NCI-H2029 (cell line): Measurements from ENCODE around the gene TFAP2C.
A peak's percentile ranks its signal among the peaks of the same experiment; 100 is the strongest.

ENCODE experiments used
- DNase-seq: peaks from one replicate; lab custom pipeline; 2025; lab: John Stamatoyannopoulos, UW

The TFAP2C gene

DNA sequence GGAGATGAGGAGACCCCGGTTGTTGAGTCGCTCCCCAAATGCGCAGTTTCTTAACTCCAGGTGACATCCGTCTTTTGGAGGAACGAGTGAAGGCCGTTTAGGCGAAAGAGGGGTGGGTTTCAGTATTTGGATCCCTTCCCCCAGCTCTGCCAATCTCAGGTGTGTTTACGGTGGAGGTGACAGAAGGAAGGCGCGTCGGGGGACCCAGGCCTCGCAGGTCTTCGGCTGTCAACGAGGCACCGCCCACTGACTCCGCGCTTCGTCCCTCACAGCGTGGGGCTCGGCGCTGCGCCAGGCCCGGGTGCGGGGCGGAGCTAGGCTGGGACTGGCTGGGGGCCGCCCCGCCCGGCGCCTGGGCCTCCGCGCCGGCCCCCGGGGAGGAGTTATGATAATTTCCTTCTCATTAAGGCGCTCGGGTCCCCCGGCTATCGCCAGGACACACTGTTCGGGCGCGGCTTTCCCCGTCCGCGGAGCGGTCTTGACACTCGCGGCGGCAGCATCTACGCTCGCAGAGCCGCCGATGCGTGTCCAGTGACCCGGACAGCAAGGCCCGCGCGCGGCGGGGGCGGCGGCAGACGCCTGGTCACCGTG, at the start of gene TFAP2C:
Gene TFAP2C (plus strand): TSS at position 434 of the 591 bp plus-strand sequence. CDS start 239 bp downstream, outside the sequence.
- peak; percentile 27 for DNase-seq

DNA sequence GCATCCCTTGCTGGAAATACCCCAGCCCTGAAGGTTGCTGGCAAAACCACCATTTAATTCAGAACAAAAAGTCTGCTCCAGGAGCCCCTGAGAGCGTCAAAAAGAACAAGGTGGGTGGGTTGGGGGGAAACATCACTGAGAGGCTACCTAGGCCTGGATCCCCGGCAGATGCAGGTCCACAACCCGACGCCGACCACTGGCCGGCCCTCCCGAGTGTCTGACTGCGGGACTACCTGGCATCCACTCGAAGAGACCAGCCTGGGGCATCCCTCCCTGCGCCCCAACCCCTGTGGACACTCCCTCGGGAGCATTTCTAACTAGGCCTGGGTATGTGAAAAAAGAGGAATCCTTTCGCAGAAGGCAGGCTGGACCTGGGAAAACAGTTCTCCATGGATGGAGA, 48.9 kb upstream of the TFAP2C start:
- DNase-seq, result no peak

DNA sequence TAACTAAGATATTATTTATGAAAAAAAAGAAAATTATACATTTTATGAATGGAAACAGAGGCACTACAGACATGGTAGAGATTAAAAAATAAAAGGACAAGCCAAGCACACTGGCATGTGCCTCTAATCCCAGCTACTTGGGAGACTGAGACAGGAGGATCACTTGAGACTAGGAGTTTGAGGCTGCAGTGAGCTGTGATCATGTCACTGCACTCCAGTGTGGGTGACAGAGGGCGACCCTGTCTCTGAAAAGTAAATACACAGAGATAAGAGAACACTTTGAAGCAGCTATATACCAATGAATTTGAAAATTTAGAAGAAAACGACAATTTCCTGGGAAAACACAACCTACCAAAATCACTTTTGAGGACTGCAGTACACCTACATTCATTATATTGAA, 47.4 kb upstream of the TFAP2C start:
- DNase-seq, result no peak

DNA sequence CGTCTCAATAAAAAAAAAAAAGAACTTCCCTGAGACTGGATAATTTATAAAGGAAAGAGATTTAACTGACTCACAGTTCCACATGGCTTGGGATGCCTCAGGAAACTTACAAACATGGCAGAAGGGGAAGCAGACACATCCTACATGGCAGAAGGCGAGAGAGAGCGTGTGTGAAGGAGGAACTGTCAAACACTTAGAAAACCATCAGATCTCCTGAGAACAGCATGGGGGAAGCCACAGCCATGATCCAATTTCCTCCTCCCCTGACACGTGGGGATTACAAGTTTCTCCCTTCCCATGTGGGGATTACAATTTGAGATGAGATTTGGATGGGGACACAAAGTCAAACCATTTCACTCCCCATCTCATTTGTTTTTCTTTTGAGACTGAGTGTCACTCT, 46.6 kb upstream of the TFAP2C start:
- DNase-seq, result no peak

DNA sequence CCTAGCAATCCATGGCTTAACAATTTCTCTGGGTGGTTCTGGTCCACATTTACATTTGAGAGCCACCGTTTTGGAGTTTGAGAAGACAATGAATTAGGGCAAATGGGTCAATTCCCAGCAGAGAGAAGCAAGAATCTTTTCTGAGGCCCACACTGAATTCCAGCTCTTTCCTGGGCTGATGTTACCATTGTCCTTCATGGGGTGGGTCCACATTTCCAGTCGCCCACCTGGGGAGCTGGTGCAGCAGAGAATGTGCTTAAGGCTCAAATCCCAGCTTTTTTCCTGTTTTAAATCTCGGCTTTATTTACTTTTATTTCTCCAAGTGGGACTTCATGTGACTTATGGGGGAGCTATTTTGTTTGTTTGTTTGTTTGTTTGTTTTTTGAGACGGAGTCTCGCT, 44.2 kb upstream of the TFAP2C start:
- DNase-seq, result no peak

DNA sequence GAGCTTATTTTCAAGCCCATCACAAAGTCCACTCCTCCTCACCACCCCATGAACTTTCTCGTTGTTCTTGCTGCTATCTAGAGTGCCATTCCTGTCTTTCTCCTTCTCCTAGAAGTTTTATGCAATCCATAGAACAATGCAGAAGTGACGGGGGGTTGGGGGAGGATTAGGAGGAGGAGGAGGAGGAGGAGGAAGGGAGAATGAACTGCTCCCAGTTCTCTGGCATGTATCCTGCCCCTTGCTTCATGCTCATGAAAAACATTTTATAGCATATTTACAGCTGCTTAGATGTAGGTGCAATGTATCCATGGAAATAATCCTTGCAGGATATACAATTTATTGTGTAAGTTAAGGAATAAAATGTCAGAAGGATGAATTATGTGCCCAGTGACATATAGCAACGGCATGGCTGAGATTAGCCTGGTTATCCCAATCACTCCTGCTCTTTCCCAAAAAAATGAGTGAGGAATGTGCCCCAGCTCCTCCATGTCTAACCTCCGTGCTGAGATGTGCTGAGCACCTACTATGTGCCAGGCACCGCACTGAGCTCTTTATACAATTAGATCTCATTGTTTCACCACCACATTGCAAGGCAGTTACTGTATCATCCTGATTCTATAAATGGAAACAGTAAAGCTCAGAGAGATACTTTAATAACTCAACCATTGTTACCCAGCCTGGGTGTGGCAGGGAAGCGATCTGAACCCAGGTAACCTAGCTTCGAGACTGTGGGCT, 41.6 kb upstream of the TFAP2C start:
- no peak for DNase-seq

DNA sequence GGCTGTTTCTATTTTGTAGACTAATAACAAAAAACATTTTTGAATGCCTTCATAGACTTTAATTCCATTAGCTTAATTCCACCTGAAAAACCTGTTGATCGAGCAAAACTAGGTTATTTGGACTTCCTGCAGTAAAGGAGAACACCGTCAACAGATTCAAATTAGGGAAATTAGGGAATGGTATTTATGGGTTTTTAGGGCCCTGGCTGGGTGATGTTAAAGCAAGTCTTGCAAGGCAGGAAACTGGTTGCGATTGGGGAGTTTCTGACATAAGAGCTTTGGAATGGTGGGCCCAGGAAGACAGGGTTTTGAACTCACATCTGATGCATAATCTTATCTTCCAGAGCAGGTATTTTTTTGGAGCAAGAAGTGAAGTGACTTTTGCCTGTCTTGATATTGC, 40.1 kb upstream of the TFAP2C start:
- DNase-seq, result no peak

DNA sequence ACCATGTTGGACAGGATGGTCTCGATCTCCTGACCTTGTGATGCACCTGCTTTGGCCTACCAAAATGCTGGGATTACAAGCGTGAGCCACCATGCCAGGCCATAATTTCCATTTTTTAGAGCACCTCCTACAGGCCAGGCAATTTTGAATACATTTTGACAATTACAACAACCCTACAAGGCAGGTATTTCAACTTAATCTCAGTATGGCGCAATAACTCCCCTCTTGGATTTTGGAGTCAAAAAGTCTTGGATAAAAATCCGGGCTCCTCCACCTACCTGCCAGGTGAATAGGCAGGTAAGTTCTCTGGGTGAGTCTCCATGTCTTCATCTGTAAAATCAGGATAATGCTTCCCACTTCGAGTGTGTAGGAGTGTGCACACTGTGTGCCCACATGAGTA, 39.5 kb upstream of the TFAP2C start:
- no peak for DNase-seq

DNA sequence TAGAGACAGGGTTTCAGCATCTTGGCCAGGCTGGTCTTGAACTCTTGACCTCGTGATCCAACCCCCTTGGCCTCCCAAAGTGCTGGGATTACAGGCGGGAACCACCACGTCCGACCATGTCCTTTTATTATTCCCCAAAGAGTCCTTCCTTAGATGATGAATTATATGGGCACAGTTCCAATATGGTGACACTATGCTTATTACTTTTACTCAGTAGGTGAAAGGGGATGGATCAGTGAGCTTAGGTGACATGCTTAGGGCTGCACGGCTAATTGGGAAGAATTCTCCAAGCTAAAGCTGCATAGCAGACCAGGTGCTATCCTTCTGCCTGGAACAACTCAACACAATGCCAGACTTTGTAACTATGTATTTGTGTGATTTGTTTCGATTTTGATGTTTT, 38.2 kb upstream of the TFAP2C start:
- DNase-seq, result no peak

DNA sequence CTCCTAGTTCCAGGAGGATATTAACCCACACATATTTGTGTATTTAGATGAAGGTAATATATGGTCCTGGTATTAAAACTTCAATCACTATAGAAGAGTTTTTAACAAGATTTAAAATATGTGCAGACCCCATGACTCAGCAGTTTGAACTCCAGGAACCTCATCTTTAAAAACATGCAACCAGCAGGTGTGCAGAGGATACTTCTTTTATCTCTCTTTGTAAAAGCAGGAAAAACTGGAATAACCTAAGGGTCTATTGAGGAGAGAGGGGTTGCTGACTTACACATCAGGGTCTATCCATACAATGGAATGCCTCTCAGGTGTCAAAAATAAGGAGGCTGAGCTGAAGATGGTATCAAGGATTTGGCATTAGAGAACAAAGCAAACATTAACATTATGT, 36.9 kb upstream of the TFAP2C start:
- DNase-seq, result no peak

DNA sequence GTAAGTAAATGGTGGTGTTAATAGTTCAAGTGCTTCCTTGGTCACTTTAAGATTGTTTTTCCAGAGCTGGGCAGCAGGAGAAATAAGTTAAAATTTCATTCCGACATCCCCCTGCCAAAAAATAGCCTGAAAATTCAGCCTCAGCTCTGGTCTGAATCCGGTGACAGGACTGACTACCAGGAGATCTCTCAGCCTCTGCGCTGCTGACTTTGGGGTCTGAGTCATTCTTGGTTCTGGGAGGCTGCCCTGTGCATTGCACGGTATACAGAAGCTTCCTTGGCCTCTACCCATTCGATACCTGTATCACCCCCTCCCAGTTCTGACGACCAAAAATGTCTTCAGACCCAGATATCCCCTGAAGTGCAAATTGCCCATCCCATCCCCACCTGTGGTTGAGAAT, 36.3 kb upstream of the TFAP2C start:
- DNase-seq, result no peak

DNA sequence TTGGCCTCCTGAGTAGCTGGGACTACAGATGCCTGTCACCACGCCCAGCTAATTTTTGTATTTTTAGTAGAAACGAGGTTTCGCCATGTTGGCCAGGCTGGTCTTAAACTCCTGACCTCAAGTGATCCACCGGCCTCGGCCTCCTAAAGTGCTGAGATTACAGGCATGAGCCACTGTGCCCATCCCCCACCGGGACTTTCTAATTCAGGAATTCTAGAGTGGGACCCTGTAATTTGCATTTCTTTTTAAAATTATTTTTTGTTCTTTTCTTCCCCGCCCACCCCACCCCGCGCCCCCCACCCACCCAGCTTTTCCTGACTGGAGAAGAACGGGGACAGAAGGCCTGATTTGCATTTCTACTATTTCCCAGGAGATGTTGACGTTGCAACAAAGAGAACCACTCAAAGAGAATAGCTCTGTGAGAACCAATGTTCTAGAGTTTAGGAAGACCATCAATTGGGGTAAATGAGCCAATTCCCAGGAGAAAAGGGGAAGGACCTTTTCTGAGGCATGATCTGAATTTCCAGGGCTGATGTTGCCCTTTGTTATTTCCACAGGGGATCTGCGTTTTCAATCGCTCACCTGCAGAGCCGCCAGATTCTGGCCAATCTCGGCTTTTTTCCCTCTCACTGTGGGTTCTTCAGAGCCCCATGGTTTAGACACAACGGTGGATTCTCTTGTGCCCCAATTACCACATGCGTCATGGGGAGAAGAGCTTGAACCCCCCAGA, 33.2 kb upstream of the TFAP2C start:
- no peak for DNase-seq

DNA sequence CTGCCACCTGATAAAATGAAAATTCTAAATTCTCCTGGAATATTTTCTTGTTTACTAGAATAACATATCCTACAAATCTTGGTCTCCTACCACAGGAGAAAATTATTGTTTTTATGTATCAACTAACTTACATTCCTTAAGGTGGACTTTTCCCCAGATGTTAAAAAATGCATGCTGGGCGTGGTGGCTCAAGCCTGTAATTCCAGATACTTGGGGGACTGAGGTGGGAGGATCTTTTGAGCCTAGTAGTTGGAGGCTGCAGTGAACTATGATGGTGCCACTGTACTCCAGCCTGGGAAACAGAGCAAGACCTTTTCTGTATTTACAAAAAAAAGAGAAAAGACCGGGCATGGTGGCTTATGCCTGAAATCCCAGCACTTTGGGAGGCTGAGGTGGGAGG, 27.9 kb upstream of the TFAP2C start:
- DNase-seq, result no peak

DNA sequence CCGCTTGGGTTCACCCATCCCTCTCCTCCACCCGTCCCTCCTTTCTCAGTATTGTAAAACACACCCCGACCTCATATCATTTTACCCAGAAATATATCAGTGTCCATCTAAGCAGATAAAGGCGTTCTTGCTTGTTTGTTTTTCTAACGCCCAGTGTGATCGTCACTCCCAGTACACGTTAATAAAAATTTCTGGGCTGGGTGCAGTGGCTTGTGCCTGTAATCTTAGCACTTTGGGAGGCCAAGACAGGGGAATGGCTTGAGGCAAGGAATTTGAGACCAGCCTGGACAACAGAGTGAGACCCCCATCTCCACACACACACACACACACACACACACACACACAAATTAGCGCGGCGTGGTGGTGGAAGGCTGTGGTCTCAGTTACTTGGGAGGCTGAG, 24.4 kb upstream of the TFAP2C start:
- no peak for DNase-seq

DNA sequence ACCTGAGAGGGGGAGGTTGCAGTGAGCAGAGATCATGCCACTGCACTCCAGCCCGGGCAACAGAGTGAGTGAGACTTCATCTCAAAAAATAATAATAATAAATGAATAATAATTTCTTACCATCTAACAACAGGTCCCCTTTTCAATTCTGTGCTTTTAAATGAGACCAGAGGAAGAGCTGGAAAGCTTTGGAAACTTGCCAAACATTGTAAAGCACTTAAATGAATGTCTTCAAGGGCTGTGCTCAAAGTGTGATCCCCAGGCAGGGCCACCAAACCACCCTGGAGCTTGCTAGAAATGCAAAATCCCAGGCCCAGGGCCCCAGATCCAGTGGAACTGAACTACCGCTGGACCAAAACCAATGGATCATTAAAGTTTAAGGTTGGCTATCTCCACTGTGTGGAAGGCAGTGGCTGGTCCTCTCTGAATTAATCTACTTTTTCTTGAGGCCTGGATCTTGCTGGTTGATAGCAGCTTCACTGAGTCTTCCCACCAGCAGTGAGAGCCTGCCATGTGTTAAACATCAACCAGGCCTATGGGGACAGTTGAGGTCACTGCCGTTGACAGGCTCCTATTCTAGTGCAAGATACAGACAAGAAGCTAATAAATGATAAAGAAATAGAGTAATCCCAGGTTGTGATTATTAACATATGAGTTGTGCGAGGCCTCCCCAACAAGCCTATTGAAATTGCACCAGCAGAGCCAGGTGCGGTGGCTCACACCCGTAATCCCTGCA, 23.7 kb upstream of the TFAP2C start:
- no peak for DNase-seq

DNA sequence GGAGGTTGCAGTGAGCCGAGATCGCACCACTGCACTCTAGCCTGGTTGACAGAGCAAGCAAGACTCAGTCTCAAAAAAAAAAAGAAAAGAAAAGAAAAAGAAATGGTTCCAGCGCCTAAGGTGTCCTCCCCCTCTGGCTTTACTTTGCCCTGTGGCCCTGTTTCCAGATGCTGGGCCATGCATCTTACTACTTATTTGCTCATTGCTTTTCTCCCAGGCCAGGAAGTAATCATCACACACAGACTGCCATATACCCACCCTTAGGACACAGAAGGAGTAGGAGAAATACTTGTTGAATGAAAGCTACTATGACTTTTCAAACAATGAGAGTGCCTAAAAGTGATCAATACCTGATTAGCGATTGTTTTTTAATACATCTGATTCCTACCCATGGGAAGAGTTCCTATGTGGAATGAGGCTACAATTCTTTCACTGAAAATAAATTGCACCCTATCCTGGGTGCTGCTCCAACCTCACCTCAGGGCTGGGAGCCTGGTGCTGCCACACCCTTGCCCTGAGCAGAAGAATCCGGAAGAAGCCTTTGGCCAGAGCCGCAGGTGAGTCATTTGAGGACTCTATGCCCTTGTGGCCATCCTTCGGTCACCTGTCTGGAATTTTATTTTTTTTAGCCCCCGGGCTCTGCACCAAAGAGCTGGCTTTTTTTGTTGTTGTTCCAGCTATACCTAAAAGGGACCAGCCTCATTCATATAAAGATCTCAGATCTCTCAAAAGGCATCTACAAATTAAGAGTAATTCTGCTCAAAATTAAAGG, 22.7 kb upstream of the TFAP2C start:
- no peak for DNase-seq

DNA sequence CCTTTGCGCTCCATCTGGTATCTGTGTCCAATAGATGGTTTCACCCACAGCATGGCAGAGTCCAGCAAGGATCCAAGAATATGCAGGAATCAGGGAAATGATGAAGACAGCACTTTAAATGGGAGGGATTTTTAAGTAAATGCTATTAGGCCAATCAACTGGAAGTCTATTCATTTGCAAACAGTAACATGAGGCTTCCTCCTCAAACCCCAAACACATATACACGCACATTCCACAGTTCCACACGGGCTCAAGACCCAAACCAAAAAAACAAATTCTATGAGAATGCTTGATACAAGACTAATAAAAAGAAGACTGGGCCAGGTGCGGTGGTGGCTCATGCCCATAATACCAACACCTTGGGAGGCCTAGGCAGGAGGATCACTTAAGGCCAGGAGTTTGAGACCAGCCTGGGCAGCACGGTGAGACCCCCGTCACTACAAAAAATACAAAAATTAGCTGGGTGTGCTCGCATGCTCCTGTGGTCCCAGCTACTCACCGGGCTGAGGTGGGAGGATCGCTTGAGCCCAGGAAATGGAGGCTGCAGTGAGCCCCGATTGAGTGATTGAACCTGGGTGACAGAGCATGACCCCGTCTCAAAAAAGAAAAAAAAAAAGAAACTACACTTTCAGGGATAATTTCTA, 21.9 kb upstream of the TFAP2C start:
- DNase-seq, result no peak

DNA sequence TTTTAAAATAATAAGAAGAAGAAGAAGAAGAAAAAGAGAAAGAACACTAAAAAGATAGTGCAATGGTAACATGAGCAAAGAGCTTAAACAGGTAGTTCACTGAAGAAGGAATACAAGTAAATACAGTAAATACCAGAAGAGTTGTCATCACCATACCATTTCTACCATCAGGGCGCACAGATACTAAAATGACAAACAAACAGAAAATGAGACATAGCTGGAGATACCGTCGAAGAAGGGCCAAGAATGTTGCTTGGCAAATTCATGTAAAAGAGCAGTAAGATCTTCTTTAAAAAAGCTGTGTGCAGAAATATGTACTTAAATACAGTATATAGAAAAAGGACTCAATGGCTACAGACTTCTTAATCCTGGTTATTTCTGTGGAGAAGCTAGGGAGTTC, 20.7 kb upstream of the TFAP2C start:
- no peak for DNase-seq

DNA sequence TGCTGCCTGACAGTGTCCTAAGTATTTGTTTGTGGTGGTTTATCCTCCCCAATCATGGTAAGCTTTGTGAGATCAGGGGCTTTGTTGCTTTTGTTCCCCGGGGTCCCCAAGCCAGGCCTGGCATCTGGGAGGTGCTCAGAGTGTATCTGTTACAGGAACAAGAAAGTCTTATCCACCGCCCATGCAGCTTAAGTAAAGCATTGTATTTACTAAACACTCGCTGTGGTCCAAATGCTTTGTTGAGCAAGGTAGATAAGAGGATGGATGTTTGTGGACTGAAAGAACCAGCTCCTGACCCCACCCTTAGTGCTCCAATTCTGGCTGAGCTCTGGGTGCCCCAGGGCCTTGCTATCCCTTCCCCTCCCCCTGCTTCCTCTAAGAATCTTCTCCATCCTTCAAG, 19.8 kb upstream of the TFAP2C start:
- no peak for DNase-seq

DNA sequence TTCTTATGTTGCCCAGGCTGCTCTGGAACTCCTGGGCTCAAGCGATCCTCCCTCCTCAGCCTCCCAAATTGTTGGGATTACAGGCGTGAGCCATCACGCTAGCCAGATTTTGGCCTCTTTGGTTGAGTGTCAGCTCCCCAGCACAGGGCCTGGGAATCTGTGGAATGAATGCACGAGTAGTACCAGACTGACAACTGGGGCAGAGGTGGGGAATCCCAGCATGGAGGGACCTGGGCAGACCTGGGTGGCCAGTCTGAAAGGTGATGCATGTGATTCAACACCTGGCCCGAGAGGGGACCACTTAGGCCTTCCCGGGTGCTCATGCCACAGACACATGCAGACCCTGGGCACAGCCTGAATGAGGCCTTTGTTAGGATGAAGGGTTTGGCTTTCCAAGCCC, 19.0 kb upstream of the TFAP2C start:
- DNase-seq, result no peak

DNA sequence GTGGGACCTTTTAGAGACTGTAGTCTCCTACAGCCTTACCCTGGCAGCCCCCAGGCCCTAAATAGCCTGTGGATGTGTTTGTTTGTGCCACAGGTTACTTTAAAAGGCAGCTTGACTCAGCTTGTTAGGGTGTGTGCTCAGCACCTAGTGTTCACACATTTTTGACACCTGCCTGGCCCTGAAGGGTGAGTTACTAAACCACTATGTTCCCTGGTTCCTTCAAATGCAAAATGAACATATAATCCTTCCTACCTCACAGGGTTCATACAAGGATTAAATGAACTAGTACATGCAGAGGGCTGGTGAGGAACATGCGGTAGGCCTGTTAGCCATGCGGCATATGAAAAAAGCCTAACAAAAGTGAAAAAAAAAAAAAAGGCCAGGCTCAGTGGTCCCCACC, 14.9 kb upstream of the TFAP2C start:
- DNase-seq, result no peak
